IMR-90 (cell line): ENCODE results near the gene WWP2. TPM values are rescaled to one million over a fixed set of nuclear protein-coding genes. Genes with fewer than 3 reads are reported as not detected.

ENCODE experiments used
- ATAC-seq: fragments of 200-7000 bp; cut with Tn5 transposase; 2 replicates; pipeline ENCODE4 v1.9.1; 2020; ENCODE audit warnings: low read depth, mild to moderate bottlenecking, moderate library complexity
- BruUV-seq: library from RNA; stranded (reverse); fragments of 400-500 nt; replicated peaks from 2 replicates; lab custom pipeline; 2021; lab: Mats Ljungman, UMichigan
- CTCF ChIA-PET: fragments of 300-600 bp; formaldehyde crosslinking; extraction: SDS; loops from one replicate; lab custom pipeline; 2021; ENCODE audit warnings: antibody characterized with exemption; lab: Yijun Ruan, JAX
- POLR2A ChIA-PET: fragments of 300-600 bp; sonication (Branson Sonifier 250); formaldehyde crosslinking; loops from one replicate; lab custom pipeline; 2022; ENCODE audit warnings: antibody characterized with exemption; ENCODE audit not compliant: unreplicated experiment; lab: Charles Lee
- DNase-seq: peaks from one replicate; pipeline ENCODE4 v3.0.0; 2013
- H2AFZ ChIP-seq: replicated peaks from 2 replicates; pipeline ENCODE3; 2013; ENCODE audit warnings: low read length, mild to moderate bottlenecking; ENCODE audit not compliant: poor library complexity
- H2AK5ac ChIP-seq: 2 replicates; pipeline ENCODE4 v1.6.1; 2013; ENCODE audit warnings: low read depth, low read length, inconsistent platforms
- H2AK9ac ChIP-seq: replicated peaks from 2 replicates; pipeline ENCODE3; 2013; ENCODE audit warnings: mild to moderate bottlenecking, low read depth, low read length, moderate library complexity; ENCODE audit not compliant: poor library complexity
- H2BK120ac ChIP-seq: 2 replicates; pipeline ENCODE4 v1.6.1; 2013; ENCODE audit warnings: low read depth, low read length, inconsistent platforms
- H2BK15ac ChIP-seq: 3 replicates; pipeline ENCODE4 v1.6.1; 2013; ENCODE audit warnings: low read depth, low read length, inconsistent platforms
- H2BK20ac ChIP-seq: 2 replicates; pipeline ENCODE4 v1.6.1; 2013; ENCODE audit warnings: low read depth, mild to moderate bottlenecking, inconsistent platforms, low read length, moderate library complexity
- H2BK5ac ChIP-seq: 2 replicates; pipeline ENCODE4 v1.6.1; 2013; ENCODE audit warnings: mild to moderate bottlenecking, low read depth, low read length, inconsistent platforms; ENCODE audit not compliant: poor library complexity, severe bottlenecking
- H3K14ac ChIP-seq: replicated peaks from 2 replicates; pipeline ENCODE4 v1.6.1; 2013; ENCODE audit warnings: low read depth, low read length, inconsistent platforms
- H3K18ac ChIP-seq: 2 replicates; pipeline ENCODE4 v1.6.1; 2013; ENCODE audit warnings: low read depth, low read length, control low read depth
- H3K23ac ChIP-seq: 2 replicates; pipeline ENCODE4 v1.6.1; 2013; ENCODE audit warnings: low read depth, low read length, inconsistent platforms
- H3K27ac ChIP-seq: 2 replicates; pipeline ENCODE4 v1.5.1; 2013; ENCODE audit warnings: mild to moderate bottlenecking, control low read depth, low read length; ENCODE audit not compliant: insufficient read depth
- H3K27me3 ChIP-seq: 2 replicates; pipeline ENCODE4 v1.6.1; 2013; ENCODE audit warnings: low read length; ENCODE audit not compliant: control insufficient read depth, insufficient read depth
- H3K36me3 ChIP-seq: 2 replicates; pipeline ENCODE4 v1.6.1; 2013; ENCODE audit warnings: low read length, mixed read lengths; ENCODE audit not compliant: control insufficient read depth, insufficient read depth
- H3K4ac ChIP-seq: 2 replicates; pipeline ENCODE4 v1.6.1; 2013; ENCODE audit warnings: low read depth, low read length, inconsistent platforms
- H3K4me1 ChIP-seq: 2 replicates; pipeline ENCODE4 v1.6.1; 2013; ENCODE audit warnings: low read length, mixed read lengths; ENCODE audit not compliant: control insufficient read depth, insufficient read depth
- H3K4me2 ChIP-seq: 2 replicates; pipeline ENCODE4 v1.6.1; 2013; ENCODE audit warnings: low read depth, mild to moderate bottlenecking, control low read depth, low read length, moderate library complexity
- H3K4me3 ChIP-seq: 2 replicates; pipeline ENCODE4 v1.5.1; 2013; ENCODE audit warnings: low read depth, mild to moderate bottlenecking, control low read depth, low read length, moderate library complexity; ENCODE audit not compliant: insufficient read depth
- H3K56ac ChIP-seq: 2 replicates; pipeline ENCODE4 v1.6.1; 2013; ENCODE audit warnings: low read length, inconsistent platforms; ENCODE audit not compliant: insufficient read depth; ENCODE audit errors: extremely low read depth
- H3K79me1 ChIP-seq, 2 experiments: 2 replicates each; pipeline ENCODE4 v1.6.1; 2013; ENCODE audit warnings: low read length in 2 of 2, inconsistent platforms in 1 of 2, low read depth in 1 of 2
- H3K9ac ChIP-seq: 2 replicates; pipeline ENCODE4 v1.6.1; 2013; ENCODE audit warnings: low read depth, low read length, control low read depth
- H3K9me1 ChIP-seq: 2 replicates; pipeline ENCODE4 v1.6.1; 2013; ENCODE audit warnings: low read length, inconsistent platforms; ENCODE audit not compliant: insufficient read depth
- H3K9me3 ChIP-seq: 2 replicates; pipeline ENCODE4 v1.6.1; 2013; ENCODE audit warnings: low read length; ENCODE audit not compliant: control insufficient read depth, insufficient read depth
- H4K20me1 ChIP-seq: 2 replicates; pipeline ENCODE4 v1.6.1; 2013; ENCODE audit warnings: low read length, inconsistent platforms; ENCODE audit not compliant: insufficient read depth
- H4K5ac ChIP-seq: 2 replicates; pipeline ENCODE4 v1.6.1; 2013; ENCODE audit warnings: mild to moderate bottlenecking, low read depth, low read length, control low read depth
- H4K8ac ChIP-seq, 2 experiments: 2 replicates each; pipeline ENCODE4 v1.6.1; 2013; ENCODE audit warnings: low read depth in 2 of 2, low read length in 2 of 2, control low read depth in 1 of 2, inconsistent platforms in 1 of 2
- H4K91ac ChIP-seq: 2 replicates; pipeline ENCODE4 v1.6.1; 2013; ENCODE audit warnings: low read depth, low read length, inconsistent platforms; ENCODE audit not compliant: insufficient read depth
- BHLHE40 ChIP-seq: fragments of 150-350 bp; IDR thresholded peaks from 2 replicates; pipeline ENCODE4 v1.6.1; 2016; ENCODE audit warnings: mild to moderate bottlenecking, low read depth, low read length
- CEBPB ChIP-seq: IDR thresholded peaks from 2 replicates; pipeline ENCODE4 v1.6.1; 2012; ENCODE audit warnings: low read depth, low read length, improper control_type of control experiment
- CHD1 ChIP-seq: IDR thresholded peaks from 2 replicates; pipeline ENCODE4 v1.6.1; 2012; ENCODE audit warnings: low read depth, low read length, improper control_type of control experiment
- FOS ChIP-seq: fragments of 150-350 bp; IDR thresholded peaks from 2 replicates; pipeline ENCODE4 v1.6.1; 2016; ENCODE audit warnings: low read depth, low read length
- MAFK ChIP-seq: IDR thresholded peaks from 2 replicates; pipeline ENCODE4 v1.6.1; 2012; ENCODE audit warnings: low read depth, low read length, improper control_type of control experiment
- MAZ ChIP-seq: IDR thresholded peaks from 2 replicates; pipeline ENCODE4 v1.6.1; 2012; ENCODE audit warnings: low read depth, mild to moderate bottlenecking, low read length, improper control_type of control experiment, moderate library complexity, borderline replicate concordance
- MXI1 ChIP-seq: IDR thresholded peaks from 2 replicates; pipeline ENCODE4 v1.6.1; 2012; ENCODE audit warnings: low read depth, mild to moderate bottlenecking, low read length, moderate library complexity, borderline replicate concordance
- NFE2L2 ChIP-seq: fragments of 150-350 bp; IDR thresholded peaks from 2 replicates; pipeline ENCODE4 v1.6.1; 2016; ENCODE audit warnings: low read depth, mild to moderate bottlenecking, low read length
- POLR2A ChIP-seq: IDR thresholded peaks from 2 replicates; pipeline ENCODE4 v1.6.1; 2012; ENCODE audit warnings: mild to moderate bottlenecking, low read depth, low read length
- RAD21 ChIP-seq: IDR thresholded peaks from 2 replicates; pipeline ENCODE4 v1.6.1; 2012; ENCODE audit warnings: low read length, improper control_type of control experiment
- RCOR1 ChIP-seq: IDR thresholded peaks from 2 replicates; pipeline ENCODE4 v1.6.1; 2012; ENCODE audit warnings: mild to moderate bottlenecking, low read length, improper control_type of control experiment; ENCODE audit not compliant: insufficient replicate concordance
- RFX5 ChIP-seq: IDR thresholded peaks from 2 replicates; pipeline ENCODE4 v1.8.0; 2012; ENCODE audit warnings: low read depth, mild to moderate bottlenecking, low read length, moderate library complexity
- SMC3 ChIP-seq: fragments of 150-350 bp; IDR thresholded peaks from 2 replicates; pipeline ENCODE4 v1.6.1; 2016; ENCODE audit warnings: low read depth, mild to moderate bottlenecking, antibody characterized with exemption, low read length, moderate library complexity
- WGBS, 2 experiments: methylation state at CpG; one replicate each; pipeline versions ENCODE4 v1.1.5 to v1.1.7; 2013; ENCODE audit warnings: missing lambda C conversion rate in 2 of 2; ENCODE audit not compliant: insufficient read length in 1 of 2; ENCODE audit errors: extremely low coverage in 2 of 2; 5-methylcytosine and 5-hydroxymethylcytosine counted together
- dilution Hi-C: fragments of 300-500 bp; cut with HindIII; formaldehyde crosslinking; loops from one replicate; pipeline ENCODE4 v1.14.3; 2018; ENCODE audit warnings: low sequenced_read_pairs; ENCODE audit not compliant: unreplicated experiment
- in situ Hi-C: fragments of 300-500 bp; cut with MboI; formaldehyde crosslinking; loops from 3 replicates; pipeline ENCODE4 v1.14.3; 2019; ENCODE audit warnings: low sequenced_read_pairs, inconsistent platforms, mixed read lengths
- intact Hi-C: fragments of 100-400 bp; cut with micrococcal nuclease; formaldehyde crosslinking; loops from 2 replicates; pipeline ENCODE4 v1.10.0; 2022
- polyA plus RNA-seq, 3 experiments: library from polyadenylated mRNA; depleted of rRNA; stranded (reverse); fragments of >200 nt; gene quantifications; 2 replicates each; pipeline ENCODE4 v1.2.3, GENCODE V29; 2012; ENCODE audit warnings: low replicate concordance in 1 of 3
- total RNA-seq: library from RNA; depleted of rRNA; stranded (reverse); fragments of >200 nt; gene quantifications from 2 replicates; pipeline ENCODE4 v1.2.3, GENCODE V29; 2012
- TF ChIP-seq, protein P1 (sequence below): conservative IDR thresholded peaks from 2 replicates; pipeline ENCODE4 v1.5.1; 2012; ENCODE audit warnings: mild to moderate bottlenecking, low read depth, low read length, improper control_type of control experiment
- TF ChIP-seq, protein P2 (sequence below): fragments of 150-350 bp; IDR thresholded peaks from 2 replicates; pipeline ENCODE4 v1.6.1; 2016; ENCODE audit warnings: low read depth, mild to moderate bottlenecking, low read length, moderate library complexity, borderline replicate concordance
- TF ChIP-seq, protein P3 (sequence below): fragments of 150-350 bp; IDR thresholded peaks from 2 replicates; pipeline ENCODE4 v1.6.1; 2017; ENCODE audit warnings: mild to moderate bottlenecking, antibody characterized with exemption, low read length, low read depth

The WWP2 gene
- total and polyA plus RNA-seq, 2 of the 4 experiments (the other 2 are of a cell fraction), result 12.7 to 13.7 TPM

DNA sequence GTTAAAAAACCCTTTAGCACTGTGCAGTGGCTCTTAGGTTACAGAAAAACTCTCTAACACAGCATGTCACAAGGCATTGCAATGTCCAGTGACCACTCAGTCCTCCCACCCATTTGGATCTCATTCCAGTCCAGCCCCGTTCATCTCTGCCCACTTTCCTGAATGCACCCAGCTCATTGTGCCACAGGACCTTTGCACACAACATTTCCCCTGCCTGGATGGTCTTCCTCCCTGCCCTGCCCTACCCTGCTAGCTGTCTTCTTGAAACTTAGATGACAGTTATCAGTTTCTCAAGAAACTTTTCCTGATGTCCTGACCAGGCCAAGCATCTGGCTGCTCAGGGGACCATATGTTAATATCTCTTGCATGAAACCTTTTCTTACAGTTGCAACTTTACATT lies 67.2 kb downstream of the WWP2 start:
- H2BK15ac ChIP-seq, result no peak overlapping the region
- 0 out of 2 replicates have a peak overlapping the region, but pooled peaks have one; percentile 19 for H3K23ac ChIP-seq
- intact Hi-C loops, result no loop called here
- no peak overlapping the region for H4K91ac ChIP-seq
- no peak overlapping the region for H3K4ac ChIP-seq
- no peaks in the 10 kb centered on the region for H3K27me3 ChIP-seq
- H3K36me3 ChIP-seq, result 0 out of 2 replicates have a peak, but pooled peaks cover 1% of the 10 kb centered on the region
- H4K20me1 ChIP-seq, result peaks cover 4% of the 10 kb centered on the region; the same call in 1 of the 2 replicates
- H2AK5ac ChIP-seq, result no peak overlapping the region
- no peak overlapping the region for H2BK120ac ChIP-seq
- dilution Hi-C loops, result no loop called here
- no peak overlapping the region for H2BK5ac ChIP-seq
- no peak overlapping the region for H2AFZ ChIP-seq
- no peak overlapping the region for H3K4me3 ChIP-seq
- H4K5ac ChIP-seq, result no peak overlapping the region
- H3K4me2 ChIP-seq, result no peak overlapping the region
- H3K14ac ChIP-seq, result no peak overlapping the region
- ATAC-seq (no peak), DNase-seq (no peak)
- ChIA-PET POLR2A (no interaction called here), CTCF (no interaction called here)
- BruUV-seq, result no TSS peak
- H2BK20ac ChIP-seq, result no peak overlapping the region
- peaks cover 11% of the 10 kb centered on the region for H3K9me1 ChIP-seq
- H2AK9ac ChIP-seq, result no peak overlapping the region
- peaks cover 0 to 23% of the 10 kb centered on the region in 2 experiments; a peak in 3 of 4 replicates for H3K79me1 ChIP-seq
- no peaks in the 10 kb centered on the region for H3K9me3 ChIP-seq
- H3K9ac ChIP-seq, result no peak overlapping the region
- H3K27ac ChIP-seq, result no peak overlapping the region
- H3K4me1 ChIP-seq, result peaks cover 20% of the 10 kb centered on the region
- H3K18ac ChIP-seq, result no peak overlapping the region
- TF ChIP-seq RAD21 (no peak), MXI1 (no peak), BHLHE40 (no peak), RFX5 (no peak), RCOR1 (no peak), POLR2A (no peak), CEBPB (no peak), NFE2L2 (no peak), FOS (no peak), CHD1 (no peak), MAFK (no peak), SMC3 (no peak), MAZ (no peak)
- TF ChIP-seq, protein P1, sequence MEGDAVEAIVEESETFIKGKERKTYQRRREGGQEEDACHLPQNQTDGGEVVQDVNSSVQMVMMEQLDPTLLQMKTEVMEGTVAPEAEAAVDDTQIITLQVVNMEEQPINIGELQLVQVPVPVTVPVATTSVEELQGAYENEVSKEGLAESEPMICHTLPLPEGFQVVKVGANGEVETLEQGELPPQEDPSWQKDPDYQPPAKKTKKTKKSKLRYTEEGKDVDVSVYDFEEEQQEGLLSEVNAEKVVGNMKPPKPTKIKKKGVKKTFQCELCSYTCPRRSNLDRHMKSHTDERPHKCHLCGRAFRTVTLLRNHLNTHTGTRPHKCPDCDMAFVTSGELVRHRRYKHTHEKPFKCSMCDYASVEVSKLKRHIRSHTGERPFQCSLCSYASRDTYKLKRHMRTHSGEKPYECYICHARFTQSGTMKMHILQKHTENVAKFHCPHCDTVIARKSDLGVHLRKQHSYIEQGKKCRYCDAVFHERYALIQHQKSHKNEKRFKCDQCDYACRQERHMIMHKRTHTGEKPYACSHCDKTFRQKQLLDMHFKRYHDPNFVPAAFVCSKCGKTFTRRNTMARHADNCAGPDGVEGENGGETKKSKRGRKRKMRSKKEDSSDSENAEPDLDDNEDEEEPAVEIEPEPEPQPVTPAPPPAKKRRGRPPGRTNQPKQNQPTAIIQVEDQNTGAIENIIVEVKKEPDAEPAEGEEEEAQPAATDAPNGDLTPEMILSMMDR, result no peak
- TF ChIP-seq, protein P2, sequence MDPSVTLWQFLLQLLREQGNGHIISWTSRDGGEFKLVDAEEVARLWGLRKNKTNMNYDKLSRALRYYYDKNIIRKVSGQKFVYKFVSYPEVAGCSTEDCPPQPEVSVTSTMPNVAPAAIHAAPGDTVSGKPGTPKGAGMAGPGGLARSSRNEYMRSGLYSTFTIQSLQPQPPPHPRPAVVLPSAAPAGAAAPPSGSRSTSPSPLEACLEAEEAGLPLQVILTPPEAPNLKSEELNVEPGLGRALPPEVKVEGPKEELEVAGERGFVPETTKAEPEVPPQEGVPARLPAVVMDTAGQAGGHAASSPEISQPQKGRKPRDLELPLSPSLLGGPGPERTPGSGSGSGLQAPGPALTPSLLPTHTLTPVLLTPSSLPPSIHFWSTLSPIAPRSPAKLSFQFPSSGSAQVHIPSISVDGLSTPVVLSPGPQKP, result no peak
- TF ChIP-seq, protein P3, sequence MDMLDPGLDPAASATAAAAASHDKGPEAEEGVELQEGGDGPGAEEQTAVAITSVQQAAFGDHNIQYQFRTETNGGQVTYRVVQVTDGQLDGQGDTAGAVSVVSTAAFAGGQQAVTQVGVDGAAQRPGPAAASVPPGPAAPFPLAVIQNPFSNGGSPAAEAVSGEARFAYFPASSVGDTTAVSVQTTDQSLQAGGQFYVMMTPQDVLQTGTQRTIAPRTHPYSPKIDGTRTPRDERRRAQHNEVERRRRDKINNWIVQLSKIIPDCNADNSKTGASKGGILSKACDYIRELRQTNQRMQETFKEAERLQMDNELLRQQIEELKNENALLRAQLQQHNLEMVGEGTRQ, result no peak
- 80% methylated on average over 1 of the region's 1 CpG; no CpG with 5 or more reads in 1 of the 2 experiments for WGBS, 2 experiments
- no peak overlapping the region for H4K8ac ChIP-seq
- in situ Hi-C loops, result loop anchor here (10.0 kb wide), 1 partner anchor 55 kb away; no protein-coding TSS in a partner anchor
- no peak overlapping the region for H3K56ac ChIP-seq
